Upper lobe of right lung (tissue), 1 donor: Measurements from ENCODE around the gene GLP2R. TPM values are rescaled to one million over a fixed set of nuclear protein-coding genes. Genes with fewer than 3 reads are reported as not detected.

ENCODE experiments used
- ATAC-seq: fragments of 200-7000 bp; cut with Tn5 transposase; one replicate; pipeline ENCODE4 v1.9.1; 2020; ENCODE audit warnings: mild to moderate bottlenecking, moderate library complexity
- DNase-seq: peaks from one replicate; pipeline ENCODE4 v3.0.0-alpha.2; 2020
- H3K27ac ChIP-seq: fragments of 200-600 bp; one replicate; pipeline ENCODE4 v1.8.0; 2022
- H3K27me3 ChIP-seq: fragments of 200-600 bp; one replicate; pipeline ENCODE4 v1.8.0; 2022; ENCODE audit warnings: mild to moderate bottlenecking
- H3K36me3 ChIP-seq: fragments of 200-600 bp; one replicate; pipeline ENCODE4 v1.8.0; 2022
- H3K4me1 ChIP-seq: fragments of 200-600 bp; one replicate; pipeline ENCODE4 v1.8.0; 2022
- H3K4me3 ChIP-seq: fragments of 200-600 bp; one replicate; pipeline ENCODE4 v1.8.0; 2022; ENCODE audit warnings: mild to moderate bottlenecking
- H3K9me3 ChIP-seq: fragments of 200-600 bp; one replicate; pipeline ENCODE4 v1.8.0; 2022
- CTCF ChIP-seq: fragments of 200-600 bp; IDR thresholded peaks from one replicate; pipeline ENCODE4 v1.8.0; 2022; ENCODE audit warnings: antibody characterized with exemption
- intact Hi-C: fragments of 100-400 bp; cut with DNase I; formaldehyde crosslinking; loops from one replicate; pipeline ENCODE4 v1.11.0; 2022
- total RNA-seq: library from RNA; stranded (reverse); fragmentation: NEBNext Ultra II Directional; extraction: Animal tissue kit (Norgen Biotek cat#: 25700); gene quantifications from one replicate; pipeline ENCODE4 v1.2.1, GENCODE V29; 2021
- donor health status: DM: no; HTN: yes; CAD: no; lungs with severe emphysema.

The GLP2R gene
- total RNA-seq, 1 donor from 2014 or later: 1.8 TPM

- H3K4me1 ChIP-seq: peaks cover 8% of the 10 kb centered on the region
- no peak for TF ChIP-seq CTCF
- H3K27ac ChIP-seq: no peak overlapping the region
- intact Hi-C loops: no loop called here
- no peaks in the 10 kb centered on the region for H3K9me3 ChIP-seq
- no peak for DNase-seq
- ATAC-seq: no peak
- no peak overlapping the region for H3K4me3 ChIP-seq
- no peaks in the 10 kb centered on the region for H3K27me3 ChIP-seq
- no peaks in the 10 kb centered on the region for H3K36me3 ChIP-seq
These were observed 18.4 kb downstream of the GLP2R start for GRCh38 chr17:9844153-9844552.

GRCh38 chr17:9845306-9845705 lies 19.6 kb downstream of the GLP2R start:
- H3K27me3 ChIP-seq: no peaks in the 10 kb centered on the region
- intact Hi-C loops: no loop called here

GRCh38 chr17:9850151-9850550 lies 24.4 kb downstream of the GLP2R start:
- no peak for ATAC-seq
- H3K27me3 ChIP-seq: no peaks in the 10 kb centered on the region

More at GRCh38 chr17:9845306-9845705, 19.6 kb downstream of the GLP2R start:
- Histone ChIP-seq H3K4me3 (no peak overlapping the region), H3K27ac (no peak overlapping the region), H3K4me1 (peaks cover 8% of the 10 kb centered on the region), H3K9me3 (no peaks in the 10 kb centered on the region), H3K36me3 (no peaks in the 10 kb centered on the region)
- DNase-seq: no peak
- ATAC-seq: no peak
- TF ChIP-seq CTCF: no peak

GRCh38 chr17:9854255-9854654 lies 28.5 kb downstream of the GLP2R start:
- no peaks in the 10 kb centered on the region for H3K9me3 ChIP-seq
- DNase-seq (no peak), ATAC-seq (no peak)
- H3K4me1 ChIP-seq: no peaks in the 10 kb centered on the region
- no peak overlapping the region for H3K4me3 ChIP-seq
- no peak for TF ChIP-seq CTCF
- H3K27ac ChIP-seq: no peak overlapping the region
- H3K27me3 ChIP-seq: no peaks in the 10 kb centered on the region
- no peaks in the 10 kb centered on the region for H3K36me3 ChIP-seq
- intact Hi-C loops: no loop called here

More at GRCh38 chr17:9850151-9850550, 24.4 kb downstream of the GLP2R start:
- intact Hi-C loops: no loop called here
- no peaks in the 10 kb centered on the region for H3K4me1 ChIP-seq
- TF ChIP-seq CTCF: no peak
- no peak for DNase-seq
- no peaks in the 10 kb centered on the region for H3K36me3 ChIP-seq
- H3K9me3 ChIP-seq: no peaks in the 10 kb centered on the region
- no peak overlapping the region for H3K27ac ChIP-seq
- H3K4me3 ChIP-seq: no peak overlapping the region

GRCh38 chr17:9855036-9855435 lies 29.3 kb downstream of the GLP2R start:
- no peak for ATAC-seq
- Histone ChIP-seq H3K9me3 (no peaks in the 10 kb centered on the region), H3K36me3 (no peaks in the 10 kb centered on the region), H3K4me1 (no peaks in the 10 kb centered on the region), H3K27me3 (no peaks in the 10 kb centered on the region), H3K27ac (no peak overlapping the region), H3K4me3 (no peak overlapping the region)
- intact Hi-C loops: no loop called here
- no peak for DNase-seq
- no peak for TF ChIP-seq CTCF

GRCh38 chr17:9859781-9860180 lies 34.1 kb downstream of the GLP2R start:
- TF ChIP-seq CTCF: no peak
- no peak overlapping the region for H3K27ac ChIP-seq
- H3K36me3 ChIP-seq: no peaks in the 10 kb centered on the region
- H3K27me3 ChIP-seq: no peaks in the 10 kb centered on the region
- no peaks in the 10 kb centered on the region for H3K4me1 ChIP-seq
- no peak for DNase-seq
- no peak overlapping the region for H3K4me3 ChIP-seq
- peaks cover 7% of the 10 kb centered on the region for H3K9me3 ChIP-seq
- intact Hi-C loops: no loop called here
- no peak for ATAC-seq
